Kidney (tissue), 14 donors: ENCODE data around the gene SLC9B1. TPM values are rescaled to one million over a fixed set of nuclear protein-coding genes. Genes with fewer than 3 reads are reported as not detected.
"Not testable (repeated sequence)": the region's sequence is repeated elsewhere in the genome, so short reads cannot be mapped to it uniquely, and the experiment has no call there.

Source experiments
- DNase-seq, 5 donors: peaks; one replicate each; pipeline ENCODE4 v3.0.0-alpha.2; 2013 to 2020
- FAIRE-seq: peaks from 2 replicates; lab custom pipeline; 2012; peaks lifted over from hg19 to GRCh38; lab: Jason Lieb, UNC
- H3K27ac ChIP-seq, 2 donors: one replicate each; pipeline ENCODE4 v1.7.0; 2013; ENCODE audit warnings: low read depth in 2 of 2, low read length in 2 of 2, inconsistent platforms in 1 of 2
- H3K27me3 ChIP-seq: one replicate; pipeline ENCODE4 v1.7.1; 2013; ENCODE audit warnings: low read length, inconsistent platforms; ENCODE audit not compliant: control insufficient read depth, insufficient read depth
- H3K36me3 ChIP-seq, 3 donors: one replicate each; pipeline versions ENCODE4 v1.7.0 to v1.7.1; 2013; ENCODE audit warnings: low read length in 3 of 3, control low read depth in 1 of 3, inconsistent platforms in 1 of 3; ENCODE audit not compliant: insufficient read depth in 3 of 3, control insufficient read depth in 2 of 3
- H3K4me1 ChIP-seq, 3 donors: one replicate each; pipeline versions ENCODE4 v1.7.0 to v1.7.1; 2013; ENCODE audit warnings: low read length in 3 of 3, inconsistent platforms in 1 of 3, low read depth in 1 of 3; ENCODE audit not compliant: control insufficient read depth in 2 of 3, insufficient read depth in 2 of 3
- H3K4me3 ChIP-seq, 3 donors: one replicate each; pipeline versions ENCODE4 v1.7.0 to v1.8.1; 2013; ENCODE audit warnings: low read length in 3 of 3, control low read depth in 1 of 3, inconsistent platforms in 1 of 3
- H3K9ac ChIP-seq, 3 donors: one replicate each; pipeline versions ENCODE4 v1.7.0 to v1.7.1; 2013; ENCODE audit warnings: low read length in 3 of 3, control low read depth in 1 of 3, inconsistent platforms in 1 of 3
- H3K9me3 ChIP-seq, 3 donors: one replicate each; pipeline versions ENCODE4 v1.7.0 to v1.7.1; 2013; ENCODE audit warnings: low read length in 3 of 3, control low read depth in 1 of 3, inconsistent platforms in 1 of 3; ENCODE audit not compliant: control insufficient read depth in 2 of 3, insufficient read depth in 1 of 3
- intact Hi-C: fragments of 100-400 bp; cut with DNase I; formaldehyde crosslinking; loops from one replicate; pipeline ENCODE4 v1.11.1; 2022
- polyA plus RNA-seq: library from polyadenylated mRNA; stranded (reverse); fragments of 350-450 nt; fragmentation: Illumina TruSeq; extraction: RNeasy Lipid Tissue Mini Kit (QIAGEN cat#74804); gene quantifications from one replicate; pipeline ENCODE4 v1.2.3, GENCODE V29; 2014; ENCODE audit warnings: low read depth, low replicate concordance; ENCODE audit not compliant: insufficient read depth
- total RNA-seq: library from RNA; stranded (reverse); fragmentation: NEBNext Ultra II Directional; extraction: Animal tissue kit (Norgen Biotek cat#: 25700); gene quantifications from one replicate; pipeline ENCODE4 v1.2.1, GENCODE V29; 2021
- TF ChIP-seq, protein P1 (sequence below): IDR thresholded peaks from 3 replicates; pipeline ENCODE4 v1.5.1; 2012; ENCODE audit warnings: mild to moderate bottlenecking, moderate library complexity, borderline replicate concordance; ENCODE audit not compliant: insufficient read depth; ENCODE audit errors: extremely low read depth
- donor health status: control.
- donor health status: control.
- donor health status: control.
- donor health status: control.
- donor health status: control.
- donor health status: DM: yes; HTN: yes; CAD: no.
- donor health status: Normal renal cell carcinoma (clear cell type).

The SLC9B1 gene
- total and polyA plus RNA-seq, 2 donors from 2014 or later = 0.52 to 1.8 TPM

DNA sequence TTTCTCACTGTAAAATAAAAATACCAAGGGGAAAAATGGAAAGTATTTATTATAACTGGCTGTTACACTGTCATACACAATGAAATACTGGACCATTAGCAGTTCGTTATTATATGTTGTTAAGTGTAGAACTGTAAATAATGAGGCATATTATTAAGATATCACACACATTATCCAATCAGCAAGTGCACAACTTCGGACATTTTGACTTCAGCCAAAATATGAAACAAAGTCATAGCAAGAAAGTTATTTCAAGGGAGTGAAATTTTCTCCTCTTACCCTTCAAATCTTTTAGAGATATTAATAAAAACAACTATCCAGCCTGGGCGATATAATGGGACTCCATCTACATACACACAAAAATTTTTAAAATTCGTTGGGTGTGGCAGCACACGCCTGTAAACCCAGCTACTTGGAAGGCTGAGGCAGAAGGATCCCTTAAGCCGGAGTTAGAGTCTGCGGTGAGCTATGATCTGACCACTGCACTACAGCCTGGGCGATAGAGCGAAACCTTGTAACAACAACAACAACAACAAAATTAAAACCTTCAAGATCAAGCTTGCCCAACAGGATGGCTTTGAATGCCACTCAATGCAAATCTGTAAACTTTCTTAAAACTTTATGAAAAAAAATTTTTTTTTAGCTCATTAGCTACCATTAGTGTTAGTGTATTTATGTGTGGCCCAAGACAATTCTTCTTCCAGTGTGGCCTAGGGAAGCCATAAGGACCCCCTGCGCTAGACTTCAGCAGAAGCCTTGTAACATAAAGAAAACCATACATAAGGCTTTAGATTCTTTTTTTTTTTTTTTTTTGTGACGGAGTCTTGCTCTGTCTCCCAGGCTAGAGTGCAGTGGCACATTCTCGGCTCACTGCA lies 152.0 kb downstream of the SLC9B1 start:
- TF ChIP-seq, protein P1, sequence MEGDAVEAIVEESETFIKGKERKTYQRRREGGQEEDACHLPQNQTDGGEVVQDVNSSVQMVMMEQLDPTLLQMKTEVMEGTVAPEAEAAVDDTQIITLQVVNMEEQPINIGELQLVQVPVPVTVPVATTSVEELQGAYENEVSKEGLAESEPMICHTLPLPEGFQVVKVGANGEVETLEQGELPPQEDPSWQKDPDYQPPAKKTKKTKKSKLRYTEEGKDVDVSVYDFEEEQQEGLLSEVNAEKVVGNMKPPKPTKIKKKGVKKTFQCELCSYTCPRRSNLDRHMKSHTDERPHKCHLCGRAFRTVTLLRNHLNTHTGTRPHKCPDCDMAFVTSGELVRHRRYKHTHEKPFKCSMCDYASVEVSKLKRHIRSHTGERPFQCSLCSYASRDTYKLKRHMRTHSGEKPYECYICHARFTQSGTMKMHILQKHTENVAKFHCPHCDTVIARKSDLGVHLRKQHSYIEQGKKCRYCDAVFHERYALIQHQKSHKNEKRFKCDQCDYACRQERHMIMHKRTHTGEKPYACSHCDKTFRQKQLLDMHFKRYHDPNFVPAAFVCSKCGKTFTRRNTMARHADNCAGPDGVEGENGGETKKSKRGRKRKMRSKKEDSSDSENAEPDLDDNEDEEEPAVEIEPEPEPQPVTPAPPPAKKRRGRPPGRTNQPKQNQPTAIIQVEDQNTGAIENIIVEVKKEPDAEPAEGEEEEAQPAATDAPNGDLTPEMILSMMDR = no peak
- DNase-seq (no peak), FAIRE-seq (no peak)
- Histone ChIP-seq H3K9ac (no peak overlapping the region), H3K4me1 (peaks cover 0 to 6% (median 2%) of the 10 kb centered on the region in 3 donors), H3K9me3 (no peaks in the 10 kb centered on the region), H3K36me3 (no peaks in the 10 kb centered on the region), H3K27me3 (no peaks in the 10 kb centered on the region), H3K27ac (peak overlapping the region; percentile 96 to 98), H3K4me3 (peak overlapping the region in 1 of 3 donors; percentile 87)
- intact Hi-C loops = no loop called here

DNA sequence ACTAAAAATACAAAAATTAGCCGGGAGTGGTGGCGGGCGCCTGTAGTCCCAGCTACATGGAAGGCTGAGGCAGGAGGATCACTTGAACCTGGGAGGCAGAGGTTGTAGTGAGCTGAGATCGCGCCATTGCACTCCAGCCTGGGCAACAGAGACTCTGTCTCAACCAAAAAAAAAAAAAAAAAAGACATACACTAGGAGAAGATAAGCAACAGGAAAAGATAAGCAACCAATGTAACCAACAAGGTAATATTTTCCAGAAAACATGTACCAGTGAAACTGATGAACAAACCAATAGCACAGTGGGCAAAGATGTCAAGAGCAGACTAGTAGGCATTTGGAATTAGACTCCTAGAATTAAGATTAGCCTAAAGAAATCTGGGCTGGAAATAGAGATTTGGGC lies 154.2 kb downstream of the SLC9B1 start:
- H3K27me3 ChIP-seq, H3K27ac ChIP-seq, H3K9ac ChIP-seq, H3K4me3 ChIP-seq, H3K9me3 ChIP-seq, H3K36me3 ChIP-seq, DNase-seq, FAIRE-seq, H3K4me1 ChIP-seq, intact Hi-C loops: not testable (repeated sequence)

DNA sequence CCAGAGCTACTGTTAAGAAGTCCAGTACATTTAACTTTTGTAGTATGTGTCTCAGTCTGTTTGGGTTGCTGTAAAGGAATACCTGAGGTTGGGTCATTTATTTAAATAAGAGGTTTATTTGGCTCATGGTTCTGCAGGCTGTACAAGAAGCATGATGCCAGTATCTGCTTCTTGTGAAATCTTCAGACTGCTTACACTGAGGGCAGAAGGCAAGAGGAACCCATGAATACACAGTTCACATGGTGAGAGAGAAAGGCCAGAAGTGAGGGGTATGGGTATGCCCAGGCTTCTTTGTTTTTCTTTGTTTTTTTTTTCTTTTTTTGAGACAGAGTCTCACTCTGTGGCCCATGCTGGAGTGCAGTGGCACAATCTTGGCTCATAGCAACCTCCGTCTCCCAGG lies 156.8 kb downstream of the SLC9B1 start:
- FAIRE-seq (no peak), DNase-seq (no peak)
- no peaks in the 10 kb centered on the region for H3K27me3 ChIP-seq
- TF ChIP-seq, protein P1 = no peak
- intact Hi-C loops = no loop called here
- H3K27ac ChIP-seq = no peak overlapping the region
- H3K9me3 ChIP-seq = peaks cover 0 to 6% (median 0%) of the 10 kb centered on the region in 3 donors
- H3K4me1 ChIP-seq = peaks cover 0 to 3% (median 0%) of the 10 kb centered on the region in 3 donors
- no peaks in the 10 kb centered on the region for H3K36me3 ChIP-seq
- no peak overlapping the region for H3K4me3 ChIP-seq
- no peak overlapping the region for H3K9ac ChIP-seq

DNA sequence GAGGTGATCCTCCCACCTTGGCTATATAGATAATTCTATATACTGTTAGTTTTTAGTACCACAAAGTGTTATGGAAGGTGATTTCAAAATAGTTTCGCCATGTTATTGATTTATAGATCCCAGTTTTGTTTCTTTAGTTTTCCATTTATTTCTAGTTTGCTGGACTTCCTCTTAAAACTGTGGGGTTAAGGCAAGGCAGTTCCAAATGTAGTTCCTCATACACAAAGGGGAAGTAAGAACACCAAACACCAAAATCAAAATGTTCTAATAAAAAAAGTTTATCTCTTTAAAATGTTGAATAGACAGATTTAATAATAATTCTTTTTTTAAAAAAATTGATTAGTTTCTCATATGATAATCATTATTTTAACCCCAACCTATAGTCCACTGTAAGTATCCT lies 157.5 kb downstream of the SLC9B1 start:
- Histone ChIP-seq H3K9ac (no peak overlapping the region), H3K4me1 (no peaks in the 10 kb centered on the region), H3K4me3 (no peak overlapping the region), H3K9me3 (peaks cover 0 to 6% (median 0%) of the 10 kb centered on the region in 3 donors), H3K27me3 (no peaks in the 10 kb centered on the region), H3K36me3 (no peaks in the 10 kb centered on the region), H3K27ac (no peak overlapping the region)
- FAIRE-seq = peak; percentile 37
- TF ChIP-seq, protein P1 = no peak
- intact Hi-C loops = no loop called here
- DNase-seq = no peak
